Mononuclear cell (primary cell): ENCODE data around the gene SSR1. TPM values are rescaled to one million over a fixed set of nuclear protein-coding genes. Genes with fewer than 3 reads are reported as not detected.

ENCODE experiments used
- H3K27me3 ChIP-seq: 2 replicates; pipeline ENCODE4 v1.6.0; 2011; ENCODE audit warnings: low read length, control low read depth; ENCODE audit not compliant: insufficient read depth
- H3K4me1 ChIP-seq: 2 replicates; pipeline ENCODE4 v1.5.1; 2011; ENCODE audit warnings: mild to moderate bottlenecking, low read length, control low read depth; ENCODE audit not compliant: insufficient read depth
- H3K4me3 ChIP-seq: 2 replicates; pipeline ENCODE4 v1.5.1; 2011; ENCODE audit warnings: mild to moderate bottlenecking, low read length, moderate library complexity
- H3K9me3 ChIP-seq: 2 replicates; pipeline ENCODE4 v1.5.1; 2011; ENCODE audit warnings: low read depth, mild to moderate bottlenecking, control low read depth, low read length
- total RNA-seq: library from RNA; depleted of rRNA; stranded (reverse); fragments of >200 nt; gene quantifications from one replicate; pipeline ENCODE4 v1.2.3, GENCODE V29; 2012

SSR1 gene
- total RNA-seq, 1 donor, result 74.5 TPM

DNA sequence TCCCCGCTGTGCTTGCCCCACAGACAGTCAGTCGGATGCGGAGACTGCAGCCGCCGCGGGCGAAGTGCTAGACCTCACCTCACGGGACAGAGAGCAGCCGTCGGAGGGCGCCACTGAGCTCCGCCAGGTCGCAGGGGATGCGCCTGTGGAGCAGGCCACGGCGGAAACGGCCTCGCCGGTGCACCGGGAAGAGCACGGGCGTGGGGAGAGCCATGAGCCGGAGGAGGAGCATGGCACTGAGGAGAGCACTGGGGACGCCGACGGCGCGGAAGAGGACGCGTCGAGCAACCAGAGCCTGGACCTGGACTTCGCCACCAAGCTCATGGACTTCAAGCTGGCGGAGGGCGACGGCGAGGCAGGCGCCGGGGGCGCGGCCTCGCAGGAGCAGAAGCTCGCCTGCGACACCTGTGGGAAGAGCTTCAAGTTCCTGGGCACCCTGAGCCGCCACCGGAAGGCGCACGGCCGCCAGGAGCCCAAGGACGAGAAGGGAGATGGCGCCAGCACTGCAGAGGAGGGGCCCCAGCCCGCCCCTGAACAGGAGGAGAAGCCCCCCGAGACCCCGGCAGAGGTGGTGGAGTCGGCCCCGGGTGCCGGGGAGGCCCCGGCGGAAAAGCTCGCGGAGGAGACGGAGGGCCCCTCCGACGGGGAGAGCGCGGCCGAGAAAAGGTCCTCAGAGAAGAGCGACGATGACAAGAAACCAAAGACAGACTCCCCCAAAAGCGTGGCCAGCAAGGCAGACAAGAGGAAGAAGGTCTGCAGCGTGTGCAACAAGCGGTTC is 66.4 kb downstream of the SSR1 start:
- no peaks in the 10 kb centered on the region for H3K9me3 ChIP-seq
- peaks cover 31% of the 10 kb centered on the region for H3K4me1 ChIP-seq
- H3K4me3 ChIP-seq, result no peak overlapping the region
- no peaks in the 10 kb centered on the region for H3K27me3 ChIP-seq

DNA sequence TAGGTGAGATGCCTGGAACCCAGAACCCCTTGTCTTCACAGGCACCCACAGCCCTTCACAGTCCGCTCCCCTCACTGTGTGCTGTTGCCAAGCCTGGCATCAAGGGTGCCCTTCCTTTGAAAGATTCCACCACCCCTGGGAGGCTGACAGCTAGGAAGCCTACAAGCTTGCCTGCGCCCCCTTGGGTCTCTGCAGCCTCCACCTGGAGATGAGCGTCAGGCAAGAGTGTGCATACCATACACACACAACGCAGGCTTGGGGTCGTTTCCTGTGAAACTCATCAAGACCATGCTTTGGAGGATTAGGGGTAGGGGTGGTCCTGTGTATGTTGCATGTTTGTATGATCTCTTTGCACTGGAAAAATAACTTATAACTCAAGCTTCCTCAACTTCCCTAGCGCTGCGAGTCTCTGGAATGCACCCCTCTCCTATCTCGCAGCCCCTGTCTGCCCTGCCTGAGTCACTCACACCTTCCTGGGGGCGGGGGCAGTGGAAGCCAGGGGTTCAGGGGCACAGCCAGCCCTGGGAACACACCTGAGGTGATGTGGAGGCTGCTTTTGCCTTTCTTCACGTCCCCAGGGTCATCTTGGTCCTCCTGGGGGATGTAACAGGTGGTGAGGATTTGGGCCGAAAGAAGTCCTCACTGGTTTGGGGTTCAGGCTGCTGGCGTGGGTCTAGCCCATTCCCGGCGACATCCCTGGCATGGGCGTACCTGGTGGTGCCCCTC is 67.2 kb downstream of the SSR1 start:
- no peaks in the 10 kb centered on the region for H3K27me3 ChIP-seq
- H3K4me3 ChIP-seq, result no peak overlapping the region
- no peaks in the 10 kb centered on the region for H3K9me3 ChIP-seq
- H3K4me1 ChIP-seq, result peaks cover 24% of the 10 kb centered on the region

DNA sequence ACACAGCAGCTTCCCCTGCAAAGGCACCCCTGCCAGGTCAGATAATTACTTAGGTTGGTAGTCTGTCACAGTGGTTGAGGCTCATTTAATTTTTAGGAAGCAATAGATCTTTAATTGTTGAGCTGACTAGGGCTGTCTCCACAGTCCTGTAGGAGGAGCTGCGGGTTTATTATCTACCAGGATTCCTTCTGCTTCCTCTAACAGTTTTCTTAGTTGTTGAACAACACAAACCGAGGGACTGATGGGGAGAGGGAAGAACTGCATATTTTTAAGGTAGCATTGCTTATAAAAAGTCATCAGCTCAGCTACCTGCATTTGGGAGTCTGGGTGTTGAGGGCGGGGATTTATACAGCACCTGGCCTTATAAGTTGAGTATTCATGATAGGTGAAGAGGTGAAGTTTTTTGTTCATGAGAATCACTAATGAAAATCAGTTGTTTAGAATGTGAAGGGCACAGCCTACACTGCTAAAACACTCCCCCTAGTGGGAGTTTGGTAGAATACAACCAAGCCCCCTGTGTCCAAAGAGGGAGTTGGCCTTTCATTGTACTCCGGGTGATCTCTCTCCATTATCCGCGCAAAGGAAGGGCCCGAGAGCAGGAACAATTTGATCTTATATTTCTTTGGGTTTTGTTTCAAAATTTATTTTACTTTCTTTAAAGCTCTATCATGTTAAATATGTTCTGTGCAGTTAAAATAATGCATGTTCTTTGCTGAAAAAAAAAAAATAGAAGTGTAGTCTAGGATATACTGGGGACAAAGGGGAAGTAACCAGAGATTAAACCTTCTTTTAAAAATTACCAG is 69.6 kb downstream of the SSR1 start:
- no peaks in the 10 kb centered on the region for H3K27me3 ChIP-seq
- peaks cover 27% of the 10 kb centered on the region for H3K4me1 ChIP-seq
- H3K4me3 ChIP-seq, result no peak overlapping the region
- H3K9me3 ChIP-seq, result no peaks in the 10 kb centered on the region

DNA sequence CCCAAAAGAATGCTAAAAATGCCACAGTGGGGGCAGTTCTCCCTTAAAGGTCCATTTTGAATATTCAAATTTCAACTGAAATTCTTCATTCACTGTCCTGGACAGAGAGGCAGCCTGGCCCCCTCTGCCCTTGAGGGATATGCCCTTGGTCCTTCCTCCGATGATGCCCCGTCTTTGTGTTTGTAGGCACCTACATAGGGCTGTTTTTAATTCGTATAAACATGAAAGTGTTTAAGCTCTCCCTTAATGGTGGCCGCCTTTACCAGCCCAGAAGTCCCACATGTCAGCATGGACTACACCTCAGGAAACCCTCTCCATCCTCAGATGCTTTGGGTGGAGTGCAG is 70.2 kb downstream of the SSR1 start:
- H3K9me3 ChIP-seq, result no peaks in the 10 kb centered on the region
- H3K27me3 ChIP-seq, result no peaks in the 10 kb centered on the region
- H3K4me1 ChIP-seq, result peaks cover 27% of the 10 kb centered on the region
- H3K4me3 ChIP-seq, result no peak overlapping the region

DNA sequence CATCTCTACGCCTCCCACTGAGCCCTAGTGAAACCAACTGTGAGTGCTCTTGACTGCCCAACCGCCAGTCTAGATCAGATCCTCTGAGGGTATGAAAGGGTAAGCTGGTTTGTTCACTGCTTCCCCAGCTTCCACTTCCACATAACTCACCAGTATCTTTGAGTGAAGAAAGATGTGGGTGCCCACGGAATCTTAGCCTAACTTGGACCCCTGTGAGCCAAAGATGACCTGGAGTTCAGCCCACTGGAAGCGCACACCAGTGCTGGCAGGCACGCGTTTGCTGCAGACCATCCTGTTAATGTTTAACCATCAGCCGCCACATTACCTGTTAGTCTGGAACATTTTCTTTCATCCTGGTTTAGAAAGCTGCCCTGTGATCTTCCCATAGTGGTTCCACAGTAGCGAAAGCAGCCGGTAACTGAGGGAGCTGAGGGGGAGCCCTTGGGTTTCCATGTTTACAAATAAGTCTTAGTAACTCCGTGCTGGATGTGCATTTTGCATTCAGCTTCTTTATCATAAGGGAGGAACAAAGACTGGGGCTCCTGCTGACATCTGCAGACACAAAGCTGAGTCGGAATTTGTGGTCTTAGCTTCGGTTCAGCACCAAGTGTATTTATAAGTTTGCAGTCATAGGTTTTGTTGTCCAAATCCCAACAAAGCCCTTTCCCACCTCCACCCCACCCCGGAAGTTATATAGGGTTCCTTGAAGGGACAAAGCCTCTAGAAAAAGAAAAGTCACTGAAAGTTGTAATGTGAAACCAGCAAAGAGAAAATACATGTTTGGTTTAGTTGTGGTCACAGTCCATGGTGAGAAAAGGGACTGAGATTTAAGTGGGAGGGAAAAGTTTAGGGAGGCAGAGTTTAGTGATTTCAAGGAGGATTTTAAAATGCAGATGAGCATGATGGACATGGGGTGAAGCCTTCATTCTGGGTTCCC is 71.0 kb downstream of the SSR1 start:
- no peak overlapping the region for H3K4me3 ChIP-seq
- no peaks in the 10 kb centered on the region for H3K27me3 ChIP-seq
- peaks cover 27% of the 10 kb centered on the region for H3K4me1 ChIP-seq
- H3K9me3 ChIP-seq, result no peaks in the 10 kb centered on the region

DNA sequence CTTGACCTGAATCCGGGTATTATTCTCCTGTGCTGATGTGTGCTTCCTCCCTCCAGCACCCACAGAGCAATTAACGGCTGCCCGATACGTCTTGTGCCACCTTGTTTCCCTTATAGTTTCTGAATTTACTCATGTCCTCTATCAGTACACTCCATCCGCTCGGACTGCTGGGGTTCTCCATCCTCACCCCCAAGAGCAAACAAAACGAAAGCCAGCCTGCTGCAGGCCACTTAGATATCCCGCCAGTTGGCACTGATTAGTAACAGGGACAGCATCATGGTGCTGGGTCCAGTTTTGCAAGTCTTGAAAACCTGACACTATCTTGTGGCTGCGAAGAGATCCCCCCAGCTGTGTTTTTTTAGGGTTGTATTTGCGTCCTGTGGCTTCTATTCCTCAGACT is 71.8 kb downstream of the SSR1 start:
- H3K9me3 ChIP-seq, result no peaks in the 10 kb centered on the region
- no peak overlapping the region for H3K4me3 ChIP-seq
- H3K4me1 ChIP-seq, result peaks cover 29% of the 10 kb centered on the region
- H3K27me3 ChIP-seq, result no peaks in the 10 kb centered on the region

DNA sequence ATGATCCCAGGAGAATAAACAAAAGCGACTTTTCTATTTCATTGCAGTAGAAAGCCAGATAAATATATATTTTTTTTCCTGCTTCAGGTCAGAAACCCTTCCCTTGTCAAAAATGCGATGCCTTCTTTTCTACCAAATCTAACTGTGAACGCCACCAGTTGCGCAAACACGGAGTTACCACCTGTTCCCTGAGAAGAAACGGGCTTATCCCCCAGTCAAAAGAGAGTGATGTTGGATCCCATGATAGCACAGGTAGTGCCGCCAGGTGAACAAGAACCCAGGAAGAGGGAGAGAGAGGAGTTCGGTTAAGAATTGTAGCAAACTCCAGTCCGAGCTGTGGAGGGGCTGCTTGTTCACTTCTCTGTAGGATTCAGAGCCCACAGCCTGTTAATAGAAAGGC is 72.6 kb downstream of the SSR1 start:
- peaks cover 35% of the 10 kb centered on the region for H3K4me1 ChIP-seq
- no peak overlapping the region for H3K4me3 ChIP-seq
- H3K27me3 ChIP-seq, result no peaks in the 10 kb centered on the region
- H3K9me3 ChIP-seq, result no peaks in the 10 kb centered on the region

DNA sequence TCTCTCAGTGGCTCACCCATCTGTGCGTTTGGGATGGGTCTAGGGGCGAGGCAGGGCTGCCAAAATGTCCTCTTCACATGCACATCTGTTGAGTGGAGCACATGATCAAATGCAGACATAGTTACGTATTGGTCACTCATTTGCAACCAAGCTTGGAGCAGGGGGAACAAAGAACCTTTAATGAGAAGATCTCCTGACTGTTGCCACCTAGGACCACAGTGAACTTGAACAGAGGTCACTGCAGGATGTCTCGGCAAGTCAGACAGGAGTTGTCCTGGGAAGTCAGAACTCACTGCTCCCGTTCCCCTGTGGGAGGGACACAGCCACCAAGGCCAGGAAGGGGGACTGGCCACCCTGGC is 73.4 kb downstream of the SSR1 start:
- H3K27me3 ChIP-seq, result no peaks in the 10 kb centered on the region
- no peak overlapping the region for H3K4me3 ChIP-seq
- H3K4me1 ChIP-seq, result peaks cover 35% of the 10 kb centered on the region
- H3K9me3 ChIP-seq, result no peaks in the 10 kb centered on the region

DNA sequence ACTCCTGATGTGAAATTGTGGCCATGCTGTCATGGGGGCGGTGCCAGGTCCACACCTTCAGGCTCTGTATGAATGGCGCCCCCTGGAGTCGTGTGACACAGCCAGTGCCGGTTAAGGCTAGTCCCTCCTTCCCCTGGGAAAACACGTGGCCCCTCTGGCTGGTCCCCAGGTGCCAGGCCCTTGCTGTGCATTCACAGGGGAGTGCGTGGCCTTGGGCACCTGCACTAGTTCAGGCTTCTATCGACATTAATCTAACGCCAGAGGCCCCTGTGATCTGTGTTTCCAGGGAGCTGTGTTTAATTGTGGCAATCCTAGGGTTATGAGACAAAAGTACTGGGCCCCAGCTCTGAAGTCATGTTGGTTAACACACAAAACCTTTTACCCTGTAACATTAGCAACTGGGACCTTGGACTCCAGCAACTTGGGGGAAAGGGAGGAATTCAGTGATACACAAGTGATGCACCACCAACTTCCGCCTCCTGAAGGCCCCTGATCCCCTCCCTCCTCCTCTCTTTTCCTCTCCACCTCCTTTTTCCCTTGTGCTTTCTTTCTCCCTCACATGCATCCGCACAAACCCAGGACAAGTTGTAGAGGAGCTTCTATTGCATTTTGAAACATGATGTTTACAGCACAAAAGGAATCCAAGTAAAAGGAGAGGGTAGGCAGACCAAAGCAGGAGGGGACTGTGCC is 74.0 kb downstream of the SSR1 start:
- peaks cover 32% of the 10 kb centered on the region for H3K4me1 ChIP-seq
- no peaks in the 10 kb centered on the region for H3K9me3 ChIP-seq
- H3K27me3 ChIP-seq, result no peaks in the 10 kb centered on the region
- no peak overlapping the region for H3K4me3 ChIP-seq

DNA sequence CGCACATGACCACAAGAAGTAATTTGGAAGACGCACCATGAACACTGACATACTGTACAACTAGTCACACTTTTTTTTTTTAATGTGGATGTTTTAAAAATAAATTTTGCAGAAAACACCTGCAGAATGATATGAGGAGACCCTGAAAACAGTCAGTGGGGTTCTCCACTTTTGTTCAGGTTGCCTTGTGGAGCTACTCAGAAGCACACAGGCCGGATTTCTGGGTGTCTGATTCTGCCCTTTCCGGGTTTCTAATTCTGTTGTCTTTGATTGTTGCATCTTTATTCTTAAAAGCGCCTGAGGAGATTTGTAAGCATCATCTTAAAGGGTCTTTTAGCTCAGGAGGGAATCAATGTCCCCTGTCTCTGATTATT is 74.5 kb downstream of the SSR1 start:
- peaks cover 27% of the 10 kb centered on the region for H3K4me1 ChIP-seq
- no peak overlapping the region for H3K4me3 ChIP-seq
- no peaks in the 10 kb centered on the region for H3K27me3 ChIP-seq
- no peaks in the 10 kb centered on the region for H3K9me3 ChIP-seq

DNA sequence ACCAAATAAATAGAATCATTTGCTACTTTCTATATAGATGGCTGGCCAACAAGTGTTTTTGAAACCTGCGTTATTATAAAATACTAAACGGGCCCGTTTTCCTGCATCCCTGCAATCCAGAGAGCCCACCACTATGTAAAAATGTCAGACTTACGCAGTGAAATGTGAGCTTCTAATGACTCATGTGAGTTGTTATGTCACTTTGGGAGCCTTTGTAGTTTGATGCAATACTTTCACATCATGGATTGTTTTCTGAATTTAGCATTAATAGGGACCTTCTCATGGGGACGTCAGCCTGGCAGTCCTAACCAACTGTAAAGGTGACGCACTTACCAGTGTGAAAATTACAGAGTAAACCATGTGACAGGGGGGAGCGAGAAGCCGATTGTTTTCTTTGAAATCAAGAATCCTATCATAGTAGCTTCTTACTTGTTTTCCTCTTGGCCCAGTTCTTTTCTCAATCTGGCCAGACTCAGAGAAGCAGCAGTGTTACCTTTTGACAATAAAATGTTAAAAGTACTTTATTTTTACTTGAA is 75.3 kb downstream of the SSR1 start:
- Histone ChIP-seq H3K27me3 (no peaks in the 10 kb centered on the region), H3K4me1 (peaks cover 19% of the 10 kb centered on the region), H3K9me3 (no peaks in the 10 kb centered on the region), H3K4me3 (no peak overlapping the region)

DNA sequence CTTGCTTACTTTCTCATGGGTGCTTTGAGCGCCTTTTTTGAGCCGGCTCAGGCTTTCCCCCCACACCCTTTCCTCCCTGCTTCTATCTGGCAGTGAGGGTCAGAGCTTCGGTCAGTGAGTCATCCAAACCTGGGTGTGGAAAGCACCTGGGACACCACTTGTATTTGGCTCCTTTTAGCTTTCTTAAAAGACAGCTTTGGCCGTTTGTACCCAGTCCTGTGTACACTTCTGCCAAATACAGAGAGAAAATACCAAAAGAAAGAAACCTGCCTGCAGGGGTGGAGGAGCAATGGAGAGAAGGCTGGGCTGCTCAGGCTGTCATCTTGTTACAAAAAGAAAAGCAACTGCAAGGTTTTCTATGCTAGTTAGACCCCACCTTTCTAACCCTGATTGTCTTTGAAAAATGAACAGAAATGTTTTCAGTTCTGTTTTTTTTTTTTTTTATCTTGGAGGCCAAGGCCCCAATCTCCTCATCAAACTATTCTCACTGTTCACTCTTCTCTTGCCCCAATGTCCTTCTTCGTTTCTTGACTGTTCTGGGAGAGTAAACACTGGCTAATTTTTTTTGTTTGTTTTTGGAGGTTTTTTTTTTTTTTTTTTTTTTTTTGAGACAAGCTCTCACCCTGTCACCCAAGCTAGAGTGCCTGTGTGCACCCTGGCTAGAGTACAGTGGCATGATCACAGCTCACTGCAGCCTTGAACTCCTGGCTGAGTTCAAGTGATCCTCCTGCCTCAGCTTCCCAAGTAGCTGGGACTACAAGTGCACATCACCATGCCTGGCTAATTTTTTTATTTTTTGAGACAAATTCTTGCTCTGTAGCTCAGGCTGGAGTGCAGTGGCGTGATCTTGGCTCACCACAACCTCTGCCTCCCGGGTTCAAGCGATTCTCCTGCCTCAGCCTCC is 76.4 kb downstream of the SSR1 start:
- Histone ChIP-seq H3K27me3 (no peaks in the 10 kb centered on the region), H3K9me3 (no peaks in the 10 kb centered on the region), H3K4me3 (no peak overlapping the region), H3K4me1 (peaks cover 12% of the 10 kb centered on the region)

DNA sequence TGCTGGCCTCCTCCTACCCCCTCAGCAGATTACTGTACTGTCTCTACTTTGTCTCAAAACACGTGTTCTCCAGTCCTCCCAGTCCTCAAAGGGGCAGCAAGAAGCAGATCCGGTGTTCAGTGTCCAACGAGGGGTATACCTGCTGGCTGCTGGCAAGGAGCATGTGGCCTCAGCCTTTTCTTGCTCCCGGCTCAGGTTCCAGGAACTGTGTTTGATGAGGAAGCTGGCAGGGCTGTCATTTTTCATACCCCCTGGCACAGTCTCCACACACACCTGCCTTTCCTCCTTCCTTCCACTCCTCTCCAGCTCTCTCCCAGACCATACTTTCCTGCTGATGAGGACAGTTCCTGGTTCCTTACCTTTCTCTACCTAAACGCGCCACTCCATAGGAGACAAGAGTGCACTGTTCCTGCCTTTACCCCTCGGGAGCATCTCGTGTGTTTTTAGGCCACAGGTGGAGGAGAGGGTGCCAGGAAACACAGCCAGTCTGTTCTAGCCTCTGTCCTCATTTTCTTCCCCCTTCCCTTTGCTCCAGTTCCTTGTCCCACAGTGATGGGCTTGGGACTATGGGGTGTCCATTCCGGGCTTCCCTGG is 77.2 kb downstream of the SSR1 start:
- H3K9me3 ChIP-seq, result no peaks in the 10 kb centered on the region
- peaks cover 12% of the 10 kb centered on the region for H3K4me1 ChIP-seq
- no peaks in the 10 kb centered on the region for H3K27me3 ChIP-seq
- no peak overlapping the region for H3K4me3 ChIP-seq
